Keratinocyte (primary cell): Measurements from ENCODE around the gene ZCCHC7. TPM values are rescaled to one million over a fixed set of nuclear protein-coding genes. Genes with fewer than 3 reads are reported as not detected.

Source experiments
- DNase-seq: peaks from one replicate; pipeline ENCODE4 v3.0.0-alpha.2; 2011; ENCODE audit warnings: low read depth, missing footprints, low spot score
- FAIRE-seq: peaks from 2 replicates; lab custom pipeline; 2011; peaks lifted over from hg19 to GRCh38; lab: Jason Lieb, UNC
- H2AFZ ChIP-seq: 2 replicates; pipeline ENCODE4 v1.6.0; 2012; ENCODE audit warnings: low read length, control low read depth, inconsistent platforms; ENCODE audit not compliant: control insufficient read depth
- H3K27ac ChIP-seq: 2 replicates; pipeline ENCODE4 v1.5.1; 2011; ENCODE audit warnings: low read length; ENCODE audit not compliant: control insufficient read depth, insufficient read depth
- H3K27me3 ChIP-seq: 3 replicates; pipeline ENCODE4 v1.6.0; 2011; ENCODE audit warnings: low read length; ENCODE audit not compliant: control insufficient read depth, insufficient read depth; ENCODE audit errors: extremely low read depth
- H3K36me3 ChIP-seq, 2 experiments: 2 replicates in 1 of 2; 3 replicates in 1 of 2; pipeline ENCODE4 v1.5.1; 2011; ENCODE audit warnings: low read length in 2 of 2, mild to moderate bottlenecking in 1 of 2; ENCODE audit not compliant: control insufficient read depth in 2 of 2, insufficient read depth in 2 of 2; ENCODE audit errors: extremely low read depth in 1 of 2
- H3K4me1 ChIP-seq: 3 replicates; pipeline ENCODE4 v1.5.1; 2011; ENCODE audit warnings: low read length; ENCODE audit not compliant: control insufficient read depth, insufficient read depth; ENCODE audit errors: extremely low read depth
- H3K4me2 ChIP-seq: 3 replicates; pipeline ENCODE4 v1.6.0; 2011; ENCODE audit warnings: low read depth, low read length; ENCODE audit not compliant: control insufficient read depth, insufficient read depth; ENCODE audit errors: extremely low read depth
- H3K4me3 ChIP-seq, 3 experiments: fragments of 200-600 bp in 1 of 3; sonication (generic) in 1 of 3; 2 replicates in 2 of 3; 3 replicates in 1 of 3; pipeline ENCODE4 v1.5.1; 2011 to 2016; ENCODE audit warnings: low read length in 3 of 3, mild to moderate bottlenecking in 3 of 3, control low read depth in 2 of 3, inconsistent platforms in 1 of 3, low read depth in 1 of 3, mixed read lengths in 1 of 3, mixed run types in 1 of 3, moderate library complexity in 1 of 3; ENCODE audit not compliant: control insufficient read depth in 2 of 3, insufficient read depth in 2 of 3; ENCODE audit errors: extremely low read depth in 1 of 3
- H3K79me2 ChIP-seq: 2 replicates; pipeline ENCODE4 v1.6.0; 2012; ENCODE audit warnings: low read length; ENCODE audit not compliant: control insufficient read depth, insufficient read depth
- H3K9ac ChIP-seq: 3 replicates; pipeline ENCODE4 v1.6.0; 2011; ENCODE audit warnings: low read length; ENCODE audit not compliant: control insufficient read depth, insufficient read depth; ENCODE audit errors: extremely low read depth
- H3K9me1 ChIP-seq: 3 replicates; pipeline ENCODE4 v1.6.0; 2011; ENCODE audit warnings: low read length; ENCODE audit not compliant: control insufficient read depth, insufficient read depth; ENCODE audit errors: extremely low read depth
- H3K9me3 ChIP-seq: 2 replicates; pipeline ENCODE4 v1.5.1; 2012; ENCODE audit warnings: low read depth, low read length; ENCODE audit not compliant: control insufficient read depth
- H4K20me1 ChIP-seq: 3 replicates; pipeline ENCODE4 v1.6.0; 2011; ENCODE audit warnings: low read length; ENCODE audit not compliant: control insufficient read depth, insufficient read depth; ENCODE audit errors: extremely low read depth
- CTCF ChIP-seq, 3 experiments: IDR thresholded peaks in 1 of 3; conservative IDR thresholded peaks in 1 of 3; optimal IDR thresholded peaks in 1 of 3; 2 replicates in 2 of 3; 3 replicates in 1 of 3; pipeline versions ENCODE3 to v1.5.1; 2011; ENCODE audit warnings: low read length in 3 of 3, mild to moderate bottlenecking in 3 of 3, moderate library complexity in 2 of 3, control low read depth in 1 of 3, inconsistent platforms in 1 of 3; ENCODE audit not compliant: insufficient read depth in 2 of 3; ENCODE audit errors: extremely low read depth in 1 of 3
- EZH2 ChIP-seq: IDR thresholded peaks from one replicate; pipeline ENCODE4 v1.6.1; 2012; ENCODE audit warnings: inconsistent platforms, mild to moderate bottlenecking, low read length, moderate library complexity
- dilution Hi-C: fragments of 300-500 bp; cut with MboI; formaldehyde crosslinking; loops from one replicate; pipeline ENCODE4 v1.7.0; 2020; ENCODE audit warnings: low sequenced_read_pairs; ENCODE audit not compliant: extremely low pct_ligation_motif_present
- polyA plus RNA-seq, 5 experiments: library from polyadenylated mRNA; depleted of rRNA in 3 of 5; stranded (reverse) in 3 of 5; stranded (forward) in 1 of 5; unstranded in 1 of 5; fragments of >200 nt; gene quantifications; 1 replicate in 1 of 5; 2 replicates in 3 of 5; 3 replicates in 1 of 5; pipeline versions ENCODE4 v1.2.1 to v1.2.3, GENCODE V29; 2011 to 2012; ENCODE audit warnings: missing spikeins in 2 of 5, low read depth in 1 of 5, low replicate concordance in 1 of 5

The ZCCHC7 gene
- polyA plus RNA-seq, 1 donor (not counting 4 experiments of a cell fraction or from before 2014, with no cell fraction given) = 16.5 TPM

GRCh38 chr9:37385286-37385685 is 264.9 kb downstream of the ZCCHC7 start:
- H3K9me1 ChIP-seq = no peaks in the 10 kb centered on the region
- no peak overlapping the region for H3K4me3 ChIP-seq
- no peak for DNase-seq
- no peaks in the 10 kb centered on the region for H3K9me3 ChIP-seq
- H3K36me3 ChIP-seq = no peaks in the 10 kb centered on the region
- no peak overlapping the region for H3K27ac ChIP-seq
- H3K79me2 ChIP-seq = no peaks in the 10 kb centered on the region
- H3K27me3 ChIP-seq = no peaks in the 10 kb centered on the region
- no peak overlapping the region for H3K4me2 ChIP-seq
- no peak for FAIRE-seq
- no peak for TF ChIP-seq CTCF (optimal IDR thresholded peaks at IDR 0.05 in 1 of 3, IDR thresholded peaks at IDR 0.05 in 1 of 3, conservative IDR thresholded peaks at IDR 0.05 in 1 of 3; ENCODE audit: extremely low read depth in 1 of 3, insufficient read depth in 2 of 3, low read length in 3 of 3)
- no peak for TF ChIP-seq EZH2
- H3K4me1 ChIP-seq = no peaks in the 10 kb centered on the region
- H2AFZ ChIP-seq = no peak overlapping the region
- no peak overlapping the region for H3K9ac ChIP-seq
- no peaks in the 10 kb centered on the region for H4K20me1 ChIP-seq
- dilution Hi-C loops = no loop called here

- no peak for FAIRE-seq
- no peak overlapping the region for H3K4me3 ChIP-seq
Measured at GRCh38 chr9:37386988-37387387, 266.6 kb downstream of the ZCCHC7 start.

More at GRCh38 chr9:37386988-37387387, 266.6 kb downstream of the ZCCHC7 start:
- Histone ChIP-seq H3K9me3 (no peaks in the 10 kb centered on the region), H4K20me1 (no peaks in the 10 kb centered on the region), H2AFZ (no peak overlapping the region), H3K27me3 (no peaks in the 10 kb centered on the region), H3K36me3 (no peaks in the 10 kb centered on the region), H3K27ac (no peak overlapping the region), H3K4me1 (no peaks in the 10 kb centered on the region), H3K9me1 (no peaks in the 10 kb centered on the region), H3K9ac (no peak overlapping the region), H3K4me2 (no peak overlapping the region), H3K79me2 (no peaks in the 10 kb centered on the region)
- dilution Hi-C loops = no loop called here
- TF ChIP-seq CTCF (optimal IDR thresholded peaks at IDR 0.05 in 1 of 3, IDR thresholded peaks at IDR 0.05 in 1 of 3, conservative IDR thresholded peaks at IDR 0.05 in 1 of 3; ENCODE audit: extremely low read depth in 1 of 3, insufficient read depth in 2 of 3, low read length in 3 of 3) (no peak), EZH2 (no peak)
- DNase-seq = no peak
